ENCODE measurements around the gene ATAD1. TPM values are rescaled to one million over a fixed set of nuclear protein-coding genes. Genes with fewer than 3 reads are reported as not detected.
"Not testable (repeated sequence)": the region's sequence is repeated elsewhere in the genome, so short reads cannot be mapped to it uniquely, and the experiment has no call there.

The ATAD1 gene
- total RNA-seq, 1 experiment from 2014 or later: 37.9 TPM

- in situ Hi-C loops (cut with HindIII; ENCODE audit: low sequenced_read_pairs): no loop called here
Measured at GRCh38 chr10:87764072-87764934, 53.7 kb downstream of the ATAD1 start.

GRCh38 chr10:87763086-87763861, 54.8 kb downstream of the ATAD1 start:
- in situ Hi-C loops (cut with HindIII; ENCODE audit: low sequenced_read_pairs): no loop called here
- DNase-seq (ENCODE audit: low spot score): no peak

More at GRCh38 chr10:87764072-87764934, 53.7 kb downstream of the ATAD1 start:
- DNase-seq (ENCODE audit: low spot score): no peak

GRCh38 chr10:87761892-87762291, 56.1 kb downstream of the ATAD1 start:
- in situ Hi-C loops (cut with HindIII; ENCODE audit: low sequenced_read_pairs): no loop called here
- no peak for DNase-seq (ENCODE audit: low spot score)

- in situ Hi-C loops (cut with HindIII; ENCODE audit: low sequenced_read_pairs): no loop called here
- DNase-seq (ENCODE audit: low spot score): no peak
Measured at GRCh38 chr10:87761153-87761552, 56.9 kb downstream of the ATAD1 start.

- in situ Hi-C loops (cut with HindIII; ENCODE audit: low sequenced_read_pairs): no loop called here
Measured at GRCh38 chr10:87760195-87760905, 57.7 kb downstream of the ATAD1 start.

GRCh38 chr10:87759551-87759950, 58.5 kb downstream of the ATAD1 start:
- in situ Hi-C loops (cut with HindIII; ENCODE audit: low sequenced_read_pairs): no loop called here
- DNase-seq (ENCODE audit: low spot score): no peak

More at GRCh38 chr10:87760195-87760905, 57.7 kb downstream of the ATAD1 start:
- DNase-seq (ENCODE audit: low spot score): no peak

- in situ Hi-C loops (cut with HindIII; ENCODE audit: low sequenced_read_pairs): no loop called here
Measured at GRCh38 chr10:87757685-87758084, 60.3 kb downstream of the ATAD1 start.

GRCh38 chr10:87753995-87754866, 63.8 kb downstream of the ATAD1 start:
- in situ Hi-C loops (cut with HindIII; ENCODE audit: low sequenced_read_pairs): no loop called here
- no peak for DNase-seq (ENCODE audit: low spot score)

More at GRCh38 chr10:87757685-87758084, 60.3 kb downstream of the ATAD1 start:
- no peak for DNase-seq (ENCODE audit: low spot score)

GRCh38 chr10:87752566-87752965, 65.5 kb downstream of the ATAD1 start:
- in situ Hi-C loops (cut with HindIII; ENCODE audit: low sequenced_read_pairs): no loop called here
- no peak for DNase-seq (ENCODE audit: low spot score)

- in situ Hi-C loops (cut with HindIII; ENCODE audit: low sequenced_read_pairs): no loop called here
- no peak for DNase-seq (ENCODE audit: low spot score)
Measured at GRCh38 chr10:87751274-87751673, 66.8 kb downstream of the ATAD1 start.

GRCh38 chr10:87750817-87751216, 67.2 kb downstream of the ATAD1 start:
- no peak for DNase-seq (ENCODE audit: low spot score)
- in situ Hi-C loops (cut with HindIII; ENCODE audit: low sequenced_read_pairs): no loop called here

GRCh38 chr10:87750001-87750671, 67.9 kb downstream of the ATAD1 start:
- DNase-seq (ENCODE audit: low spot score): no peak
- in situ Hi-C loops (cut with HindIII; ENCODE audit: low sequenced_read_pairs): no loop called here

GRCh38 chr10:87748244-87748643, 69.8 kb downstream of the ATAD1 start:
- DNase-seq (ENCODE audit: low spot score); in situ Hi-C loops (cut with HindIII; ENCODE audit: low sequenced_read_pairs): not testable (repeated sequence)

GRCh38 chr10:87746911-87747310, 71.1 kb downstream of the ATAD1 start:
- in situ Hi-C loops (cut with HindIII; ENCODE audit: low sequenced_read_pairs): no loop called here
- no peak for DNase-seq (ENCODE audit: low spot score)

- DNase-seq (ENCODE audit: low spot score): no peak
- in situ Hi-C loops (cut with HindIII; ENCODE audit: low sequenced_read_pairs): no loop called here
Measured at GRCh38 chr10:87744606-87745005, 73.4 kb downstream of the ATAD1 start.

GRCh38 chr10:87742992-87743610, 74.9 kb downstream of the ATAD1 start:
- in situ Hi-C loops (cut with HindIII; ENCODE audit: low sequenced_read_pairs); DNase-seq (ENCODE audit: low spot score): not testable (repeated sequence)

- no peak for DNase-seq (ENCODE audit: low spot score)
- in situ Hi-C loops (cut with HindIII; ENCODE audit: low sequenced_read_pairs): no loop called here
Measured at GRCh38 chr10:87740254-87740655, 77.8 kb downstream of the ATAD1 start.

- in situ Hi-C loops (cut with HindIII; ENCODE audit: low sequenced_read_pairs): no loop called here
- no peak for DNase-seq (ENCODE audit: low spot score)
Measured at GRCh38 chr10:87739703-87740102, 78.3 kb downstream of the ATAD1 start.
